GM23248 (cell line): ENCODE measurements around the gene MTRF1.

Experiments used
- EZH2 ChIP-seq: fragments of 200-600 bp; sonication (generic); IDR thresholded peaks from 2 replicates; pipeline ENCODE4 v1.6.1; 2018; ENCODE audit warnings: antibody characterized with exemption, mild to moderate bottlenecking; ENCODE audit not compliant: insufficient read depth, poor library complexity, severe bottlenecking
- EZH2phosphoT487 ChIP-seq: fragments of 200-600 bp; sonication (generic); IDR thresholded peaks from 2 replicates; pipeline ENCODE4 v1.6.1; 2018; ENCODE audit warnings: antibody characterized with exemption, moderate library complexity, mild to moderate bottlenecking, low read depth; ENCODE audit not compliant: insufficient read depth

DNA sequence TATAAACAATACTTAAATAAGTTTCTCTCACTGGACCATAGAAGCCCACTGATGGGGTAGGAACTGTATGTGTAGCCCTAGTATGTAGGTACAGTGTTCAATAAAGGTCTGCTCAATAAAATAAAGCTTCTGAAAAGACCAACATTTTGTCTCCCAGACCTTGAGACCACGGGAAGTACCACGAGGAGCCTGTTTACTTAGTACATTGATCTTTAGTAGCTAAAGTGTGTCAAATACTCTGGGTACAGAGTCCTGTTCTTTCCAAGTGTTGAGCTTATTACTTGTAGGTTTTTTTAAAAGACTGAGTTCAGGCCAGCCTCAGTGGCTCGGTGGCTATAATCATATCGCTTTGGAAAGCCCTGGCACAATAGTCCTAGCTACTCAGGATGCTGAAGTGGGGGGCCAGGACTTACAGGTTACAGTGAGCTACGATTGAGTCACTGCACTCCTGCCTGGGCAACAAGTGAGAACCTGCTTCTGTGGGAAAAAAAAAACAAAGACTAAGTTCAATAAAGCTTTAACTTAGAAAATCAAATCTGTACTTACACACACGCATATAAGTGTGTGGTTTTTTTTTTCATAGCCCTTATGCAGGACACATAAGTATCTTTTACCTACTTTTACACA, 3.4 kb downstream of the MTRF1 start:
- no peak for TF ChIP-seq EZH2phosphoT487
- no peak for TF ChIP-seq EZH2
